Calu3 (cell line): Measurements from ENCODE around the gene R3HDM2. TPM values are rescaled to one million over a fixed set of nuclear protein-coding genes. Genes with fewer than 3 reads are reported as not detected.

Experiments used
- BruUV-seq: library from RNA; stranded (reverse); fragments of 400-500 nt; replicated peaks from 2 replicates; lab custom pipeline; 2021; lab: Mats Ljungman, UMichigan
- CTCF ChIA-PET: fragments of 300-600 bp; sonication (Branson Sonifier 250); formaldehyde crosslinking; loops from one replicate; lab custom pipeline; 2022; ENCODE audit warnings: antibody characterized with exemption; lab: Charles Lee
- DNase-seq: peaks from one replicate; pipeline ENCODE4 v3.0.0; 2022
- H3K27ac Mint-ChIP-seq: one replicate; pipeline ENCODE4 v1.8.0; 2022; ENCODE audit warnings: mixed read lengths; ENCODE audit not compliant: unreplicated experiment
- H3K27me3 Mint-ChIP-seq: one replicate; pipeline ENCODE4 v1.8.0; 2022; ENCODE audit warnings: mixed read lengths; ENCODE audit not compliant: unreplicated experiment
- H3K36me3 Mint-ChIP-seq: one replicate; pipeline ENCODE4 v1.8.0; 2022; ENCODE audit warnings: mild to moderate bottlenecking, moderate library complexity, mixed read lengths; ENCODE audit not compliant: insufficient read depth, unreplicated experiment
- H3K4me1 Mint-ChIP-seq: one replicate; pipeline ENCODE4 v1.8.0; 2022; ENCODE audit warnings: mild to moderate bottlenecking, low read depth, mixed read lengths; ENCODE audit not compliant: unreplicated experiment
- H3K4me3 Mint-ChIP-seq: one replicate; pipeline ENCODE4 v1.8.0; 2022; ENCODE audit warnings: mild to moderate bottlenecking, low read depth, moderate library complexity, mixed read lengths; ENCODE audit not compliant: unreplicated experiment
- H3K9me3 Mint-ChIP-seq: one replicate; pipeline ENCODE4 v1.8.0; 2022; ENCODE audit warnings: low read depth, mixed read lengths; ENCODE audit not compliant: unreplicated experiment
- CTCF ChIP-seq: fragments of 200-600 bp; IDR thresholded peaks from one replicate; pipeline ENCODE4 v1.8.0; 2022; ENCODE audit warnings: antibody characterized with exemption; ENCODE audit not compliant: unreplicated experiment
- intact Hi-C: fragments of 100-400 bp; cut with micrococcal nuclease; formaldehyde crosslinking; loops from one replicate; pipeline ENCODE4 v1.10.0; 2022; ENCODE audit not compliant: unreplicated experiment
- total RNA-seq: library from RNA; stranded (reverse); gene quantifications from 2 replicates; pipeline ENCODE4 v1.2.3, GENCODE V29; 2022

Gene R3HDM2
- total RNA-seq, 1 experiment from 2014 or later: 77.3 TPM

DNA sequence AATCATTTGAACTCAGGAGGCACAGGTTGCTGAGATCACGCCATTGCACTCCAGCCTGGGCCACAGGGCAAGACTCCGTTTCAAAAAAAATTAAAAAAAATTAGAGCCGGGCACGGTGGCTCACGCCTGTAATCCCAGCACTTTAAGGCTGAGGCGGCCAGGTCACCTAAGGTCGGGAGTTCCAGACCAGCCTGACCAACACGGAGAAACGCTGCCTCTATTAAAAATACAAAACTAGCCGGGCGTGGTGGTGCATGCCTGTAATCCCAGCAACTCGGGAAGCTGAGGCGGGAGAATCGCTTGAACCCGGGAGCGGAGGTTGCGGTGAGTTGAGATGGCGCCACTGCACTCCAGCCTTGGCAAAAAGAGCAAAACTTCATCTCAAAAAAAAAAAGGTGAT is 35.7 kb downstream of the R3HDM2 start:
- Mint-ChIP-seq H3K27me3 (no peaks in the 10 kb centered on the region), H3K4me3 (no peak overlapping the region), H3K27ac (no peak overlapping the region), H3K9me3 (no peaks in the 10 kb centered on the region), H3K36me3 (peaks cover 33% of the 10 kb centered on the region), H3K4me1 (no peaks in the 10 kb centered on the region)
- no peak for TF ChIP-seq CTCF
- BruUV-seq: no TSS peak
- intact Hi-C loops: no loop called here
- no peak for DNase-seq
- CTCF ChIA-PET: no interaction called here

DNA sequence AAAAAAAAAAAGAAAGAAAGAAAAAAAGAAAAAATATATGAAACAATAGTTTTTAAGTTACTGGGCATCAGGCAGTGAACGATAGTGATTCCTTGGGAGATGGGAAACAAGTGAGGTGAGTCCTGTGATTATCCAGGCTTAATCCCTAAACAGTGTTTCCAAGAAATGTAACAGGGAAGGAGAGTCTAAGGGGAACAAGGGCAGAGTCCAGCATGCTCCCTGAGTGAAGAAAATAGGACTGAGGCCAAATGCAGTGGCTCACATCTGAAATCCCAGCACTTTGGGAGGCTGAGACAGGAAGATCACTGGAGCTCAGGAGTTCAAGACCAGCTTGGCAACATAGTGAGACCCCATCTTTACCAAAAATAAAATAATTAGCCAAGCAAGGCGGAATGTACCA is 40.7 kb downstream of the R3HDM2 start:
- CTCF ChIA-PET: interaction anchor here (0.5 kb wide), 1 partner anchor 109 kb away, joined by 3 read pairs; no protein-coding TSS in a partner anchor
- DNase-seq: no peak
- H3K36me3 Mint-ChIP-seq: peaks cover 44% of the 10 kb centered on the region
- H3K9me3 Mint-ChIP-seq: no peaks in the 10 kb centered on the region
- no peak overlapping the region for H3K27ac Mint-ChIP-seq
- no peak overlapping the region for H3K4me3 Mint-ChIP-seq
- no peak for TF ChIP-seq CTCF
- BruUV-seq: no TSS peak
- H3K27me3 Mint-ChIP-seq: no peaks in the 10 kb centered on the region
- intact Hi-C loops: no loop called here
- no peaks in the 10 kb centered on the region for H3K4me1 Mint-ChIP-seq

DNA sequence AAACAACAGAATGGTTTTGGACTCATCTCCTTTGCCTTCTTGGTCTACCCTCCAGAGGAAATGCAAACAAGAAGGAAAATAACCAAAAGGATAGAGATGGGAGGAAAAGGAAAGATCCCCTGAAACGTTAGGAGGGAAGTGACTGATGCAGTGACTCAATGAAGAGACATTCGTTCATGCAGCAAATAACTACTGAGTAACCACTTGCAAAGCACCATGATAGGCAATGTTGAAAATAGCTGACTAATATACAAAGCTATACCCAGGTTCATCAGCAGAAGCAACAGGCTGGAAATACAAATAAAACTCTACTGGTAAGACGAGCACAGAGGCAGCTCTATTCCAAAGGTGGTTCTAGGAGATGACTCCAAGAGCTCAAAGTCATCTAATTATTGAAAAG is 41.8 kb downstream of the R3HDM2 start:
- no peak overlapping the region for H3K27ac Mint-ChIP-seq
- no peak for TF ChIP-seq CTCF
- no peaks in the 10 kb centered on the region for H3K9me3 Mint-ChIP-seq
- no peak for DNase-seq
- intact Hi-C loops: no loop called here
- BruUV-seq: no TSS peak
- CTCF ChIA-PET: interaction anchor here (1.2 kb wide), 1 partner anchor 11 kb away, joined by 3 read pairs; no protein-coding TSS in a partner anchor
- H3K4me1 Mint-ChIP-seq: no peaks in the 10 kb centered on the region
- no peak overlapping the region for H3K4me3 Mint-ChIP-seq
- H3K27me3 Mint-ChIP-seq: no peaks in the 10 kb centered on the region
- peaks cover 40% of the 10 kb centered on the region for H3K36me3 Mint-ChIP-seq

DNA sequence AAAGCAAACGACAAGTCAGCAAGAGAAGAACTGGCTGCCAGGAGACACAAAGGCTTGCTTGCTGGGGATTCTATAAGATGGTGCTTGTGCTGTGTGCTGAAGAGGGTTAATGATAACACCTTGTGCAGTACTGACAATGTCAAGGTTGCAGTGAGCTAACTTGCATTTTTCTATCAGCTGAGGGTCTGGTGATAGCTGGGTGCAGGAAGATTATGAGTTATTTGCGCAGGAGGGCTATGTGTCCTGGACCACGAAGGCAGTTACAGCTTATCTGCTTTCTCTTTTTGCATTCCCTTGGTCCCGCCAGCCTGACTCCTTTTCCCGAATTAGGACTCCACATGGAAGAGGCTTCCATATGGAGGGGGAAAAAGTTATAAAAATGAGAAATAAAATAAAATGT is 42.4 kb downstream of the R3HDM2 start:
- peaks cover 34% of the 10 kb centered on the region for H3K36me3 Mint-ChIP-seq
- no peak for TF ChIP-seq CTCF
- no peaks in the 10 kb centered on the region for H3K4me1 Mint-ChIP-seq
- CTCF ChIA-PET: interaction anchor here (1.2 kb wide), 1 partner anchor 11 kb away, joined by 3 read pairs; no protein-coding TSS in a partner anchor
- no peak overlapping the region for H3K4me3 Mint-ChIP-seq
- H3K27me3 Mint-ChIP-seq: no peaks in the 10 kb centered on the region
- no TSS peak for BruUV-seq
- intact Hi-C loops: no loop called here
- no peak for DNase-seq
- H3K27ac Mint-ChIP-seq: no peak overlapping the region
- H3K9me3 Mint-ChIP-seq: no peaks in the 10 kb centered on the region
